GM19351 (cell line): ENCODE measurements around the gene LYSET.
"Not testable (repeated sequence)": the region's sequence is repeated elsewhere in the genome, so short reads cannot be mapped to it uniquely, and the experiment has no call there.

Experiments used
- ATAC-seq: cut with Tn5 transposase; IDR thresholded peaks from one replicate; pipeline ENCODE4 v1.9.1; 2021; ENCODE audit warnings: mild to moderate bottlenecking, moderate library complexity; ENCODE audit not compliant: unreplicated experiment

The LYSET gene

GRCh38 chr14:93165271-93166265, 19.5 kb upstream of the LYSET start:
- ATAC-seq, result not testable (repeated sequence)

- not testable (repeated sequence) for ATAC-seq
These were observed 16.5 kb upstream of the LYSET start for GRCh38 chr14:93168610-93169009.

DNA sequence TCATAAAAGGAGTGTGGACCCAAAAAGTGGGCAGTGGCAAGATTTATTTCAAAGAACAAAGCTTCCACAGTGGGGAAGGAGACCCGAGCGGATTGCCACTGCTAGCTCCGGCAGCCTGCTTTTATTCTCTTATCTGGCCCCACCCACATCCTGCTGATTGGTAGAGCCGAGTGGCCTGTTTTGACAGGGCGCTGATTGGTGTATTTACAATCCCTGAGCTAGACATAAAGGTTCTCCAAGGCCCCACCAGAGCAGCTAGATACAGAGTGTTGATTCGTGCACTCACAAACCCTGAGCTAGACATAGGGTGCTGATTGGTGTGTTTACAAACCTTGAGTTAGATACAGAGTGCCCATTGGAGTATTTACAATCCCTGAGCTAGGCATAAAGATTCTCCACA, 15.5 kb upstream of the LYSET start:
- ATAC-seq, result not testable (repeated sequence)

DNA sequence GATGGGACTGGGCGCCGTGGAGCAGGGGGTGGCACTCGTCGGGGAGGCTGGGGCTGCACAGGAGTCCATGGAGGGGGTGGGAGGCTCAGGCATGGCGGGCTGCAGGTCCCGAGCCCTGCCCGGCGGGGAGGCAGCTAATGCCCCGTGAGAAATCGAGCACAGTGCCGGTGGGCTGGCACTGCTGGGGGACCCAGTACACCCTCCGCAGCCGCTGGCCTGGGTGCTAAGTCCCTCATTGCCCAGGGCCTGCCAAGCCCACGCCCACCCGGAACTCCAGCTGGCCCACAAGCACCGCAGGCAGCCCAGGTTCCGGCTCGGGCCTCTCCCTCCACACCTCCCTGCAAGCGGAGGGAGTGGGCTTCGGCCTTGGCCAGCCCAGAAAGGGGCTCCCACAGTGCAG, 15.0 kb upstream of the LYSET start:
- ATAC-seq, result not testable (repeated sequence)

DNA sequence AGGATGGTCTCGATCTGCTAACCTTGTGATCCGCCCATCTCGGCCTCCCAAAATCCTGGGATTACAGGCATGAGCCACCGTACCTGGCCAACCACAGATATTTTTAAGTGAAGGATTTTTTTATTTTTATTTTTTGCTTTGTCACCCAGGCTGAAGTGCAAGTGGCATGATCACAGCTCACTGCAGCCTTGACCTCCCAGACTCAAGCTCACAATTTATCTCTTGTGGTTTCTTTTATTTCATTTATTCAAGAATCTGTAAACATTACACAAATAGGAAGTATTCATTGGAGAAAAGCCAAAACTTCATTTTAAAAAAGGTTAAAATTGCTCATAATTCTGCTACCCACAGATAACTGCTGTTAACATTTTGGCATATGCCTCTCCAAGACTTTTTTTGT, 13.7 kb upstream of the LYSET start:
- ATAC-seq, result no peak

DNA sequence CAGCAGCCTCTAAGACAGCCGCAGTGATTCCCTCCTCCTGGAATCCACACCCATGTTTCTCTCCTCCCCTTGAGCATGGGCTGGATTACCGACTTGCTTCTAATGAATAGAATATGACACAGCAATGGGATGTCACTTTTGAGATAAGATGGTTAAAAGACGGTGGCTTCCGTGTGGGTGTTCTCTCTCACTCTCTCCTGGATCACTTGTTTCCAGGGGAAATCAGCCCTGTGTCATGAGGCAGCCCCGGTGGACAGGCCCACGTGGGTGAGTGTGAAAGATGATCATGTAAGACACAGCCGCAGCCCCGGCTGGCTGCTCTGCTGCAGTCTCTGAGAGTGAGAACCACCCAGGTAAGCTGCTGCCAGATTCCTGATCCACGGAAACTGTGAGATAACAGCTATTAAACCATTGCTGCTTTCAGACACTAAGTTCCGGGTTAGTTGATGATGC, 11.1 kb upstream of the LYSET start:
- ATAC-seq, result no peak

- ATAC-seq, result not testable (repeated sequence)
These were observed 10.4 kb upstream of the LYSET start for GRCh38 chr14:93174731-93175130.

DNA sequence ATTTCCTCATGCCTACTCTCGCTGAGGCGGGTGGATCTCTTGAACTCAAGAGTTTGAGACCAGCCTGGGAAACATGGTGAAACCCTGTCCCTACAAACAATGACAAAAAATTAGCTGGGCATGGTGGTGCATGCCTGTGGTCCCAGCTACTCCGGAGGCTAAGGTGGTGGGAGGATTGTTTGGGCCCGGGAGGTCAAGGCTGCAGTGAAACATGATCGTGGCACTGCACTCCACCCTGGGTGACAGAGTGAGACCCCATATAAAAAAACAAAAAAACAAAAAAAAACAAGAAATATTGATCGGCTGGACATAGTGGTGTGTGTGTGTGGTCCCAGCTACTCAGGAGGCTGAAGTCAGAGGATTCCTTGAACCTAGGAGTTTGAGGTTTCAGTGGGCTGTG, 9.6 kb upstream of the LYSET start:
- no peak for ATAC-seq

GRCh38 chr14:93183596-93184317, 1.4 kb upstream of the LYSET start:
- ATAC-seq, result no peak

GRCh38 chr14:93185349-93185720, 218 bp downstream of the LYSET start:
- ATAC-seq, result no peak

GRCh38 chr14:93186466-93186865, 1.3 kb downstream of the LYSET start:
- no peak for ATAC-seq

DNA sequence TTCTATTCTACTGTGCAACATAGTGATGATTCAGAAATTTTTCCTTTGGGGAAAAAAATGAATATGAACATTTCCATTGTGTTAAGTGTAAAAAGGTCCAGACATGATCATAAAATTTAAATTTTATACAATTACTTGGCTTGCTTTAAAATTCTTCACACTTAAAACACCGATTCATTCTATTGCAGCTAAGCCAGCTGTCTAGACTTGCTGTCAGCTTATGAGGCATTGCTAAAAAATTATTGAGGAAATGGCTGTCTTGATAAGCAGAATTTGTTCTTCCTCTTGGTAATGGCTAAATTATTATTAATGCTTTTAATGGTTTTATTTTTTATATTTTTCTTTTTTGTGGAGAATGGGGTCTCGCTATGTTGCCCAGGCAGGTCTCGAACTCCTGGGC, 1.8 kb downstream of the LYSET start:
- ATAC-seq, result no peak

DNA sequence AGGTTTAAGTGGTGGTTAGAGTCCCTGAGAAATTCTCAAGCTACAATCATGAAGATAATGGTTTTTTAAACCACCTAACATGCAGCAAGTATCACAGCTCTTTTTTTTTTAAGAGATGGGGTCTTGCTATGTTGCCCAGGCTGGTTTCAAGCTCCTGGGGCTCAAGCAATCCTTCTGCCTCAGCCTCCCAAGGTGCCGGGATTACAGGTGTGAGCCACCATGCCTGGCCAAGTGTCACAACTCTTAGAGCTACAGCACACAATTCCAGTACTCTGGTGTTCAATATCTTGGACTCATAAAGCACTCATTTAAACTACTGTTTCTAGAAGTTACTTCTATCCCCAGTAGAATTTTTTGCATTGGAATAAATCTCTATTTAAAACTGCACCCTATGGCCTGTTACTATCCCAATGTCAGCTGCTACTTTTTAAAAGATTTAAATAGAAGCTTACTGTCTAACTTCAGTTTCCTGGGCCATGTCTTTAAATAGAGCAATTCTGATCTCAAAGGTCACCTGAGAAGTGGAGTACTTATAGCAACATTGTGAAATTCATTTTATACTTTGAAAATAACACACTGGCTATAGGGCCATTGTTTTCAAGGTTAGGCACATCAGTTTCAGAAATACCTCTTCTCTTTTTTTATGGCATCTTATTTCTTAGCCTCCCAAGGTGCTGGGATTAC, 10.3 kb downstream of the LYSET start:
- no peak for ATAC-seq

DNA sequence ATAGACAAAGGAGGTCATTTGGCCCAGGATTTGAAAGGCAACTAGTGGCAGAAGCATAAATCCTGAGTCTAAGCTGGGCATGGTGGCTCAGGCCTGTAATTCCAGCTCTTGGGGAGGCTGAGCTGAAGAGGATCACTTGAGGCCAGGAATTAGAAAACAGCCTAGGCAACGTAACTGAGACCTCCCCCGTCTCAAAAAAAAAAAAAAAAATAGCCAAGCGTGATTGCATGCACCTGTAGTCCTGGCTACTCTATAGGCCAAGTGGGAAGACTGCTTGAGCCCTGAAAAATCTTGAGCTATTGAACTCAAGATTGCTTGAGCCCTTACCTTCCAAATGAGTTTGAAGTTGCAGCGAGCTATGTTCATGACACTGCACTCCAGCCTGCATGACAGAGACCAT, 13.9 kb downstream of the LYSET start:
- no peak for ATAC-seq

- ATAC-seq, result no peak
These were observed 15.4 kb downstream of the LYSET start for GRCh38 chr14:93200553-93200952.

DNA sequence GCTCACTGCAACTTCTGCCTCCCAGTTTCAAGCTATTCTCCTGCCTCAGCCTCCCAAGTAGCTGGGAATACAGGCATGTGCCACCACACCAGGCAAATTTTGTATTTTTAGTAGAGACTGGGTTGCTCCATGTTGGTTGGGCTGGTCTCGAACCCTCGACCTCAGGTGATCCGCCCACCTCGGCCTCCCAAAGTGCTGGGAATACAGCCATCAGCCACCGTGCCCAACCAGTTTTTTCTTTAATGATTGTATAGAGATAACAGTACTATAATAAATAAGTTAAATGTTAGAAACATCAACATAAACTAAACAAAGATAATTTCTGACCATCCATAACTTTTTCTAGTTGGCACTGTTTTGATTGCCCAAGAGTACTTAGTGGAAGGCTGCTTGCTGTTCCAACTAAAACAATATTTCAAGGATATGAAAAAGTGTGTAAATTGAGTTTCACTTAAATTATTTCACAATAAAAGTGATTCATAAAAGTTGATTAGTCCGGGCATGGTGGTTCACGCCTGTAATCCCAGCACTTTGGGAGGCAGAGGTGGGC, 16.1 kb downstream of the LYSET start:
- no peak for ATAC-seq

DNA sequence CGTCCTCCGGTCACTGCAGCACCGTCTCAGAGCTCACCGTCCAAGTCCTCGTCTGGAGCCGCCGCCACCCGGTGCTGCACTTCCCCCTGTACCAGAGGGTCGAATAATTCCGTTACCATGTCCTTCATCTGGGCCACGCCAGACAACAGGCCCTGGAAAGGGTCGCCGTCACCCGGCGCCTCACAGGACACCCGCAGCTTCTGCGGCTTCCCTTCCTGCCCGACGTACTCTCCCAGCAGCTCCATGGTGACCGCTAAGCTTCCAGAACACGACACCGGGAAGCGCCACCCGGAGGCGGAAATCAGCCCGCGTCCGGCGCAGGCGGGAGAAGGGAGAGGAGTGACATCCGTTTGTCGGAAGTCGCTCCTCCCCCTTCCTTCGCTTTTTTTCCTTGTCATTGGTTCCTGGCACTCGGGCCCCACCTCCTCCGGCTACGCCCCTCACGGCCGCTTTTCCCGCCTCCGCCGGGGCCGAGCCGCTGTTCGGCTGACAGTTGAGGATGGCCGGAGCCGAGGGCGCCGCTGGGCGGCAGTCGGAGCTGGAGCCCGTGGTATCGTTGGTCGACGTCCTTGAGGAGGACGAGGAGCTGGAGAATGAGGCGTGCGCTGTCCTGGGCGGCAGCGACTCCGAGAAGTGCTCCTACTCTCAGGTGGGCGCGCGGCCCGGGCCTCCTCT, 21.8 kb downstream of the LYSET start, which contains the start of the genes GON7 and UBR7:
Gene GON7, minus strand, starts transcription at position 273 of the 675 bp plus-strand sequence. Its CDS starts 28 bp downstream, at position 245.
Gene UBR7, plus strand, starts transcription at position 464 of the 675 bp plus-strand sequence. Its CDS starts 36 bp downstream, at position 500.
- peak; percentile 73 for ATAC-seq

DNA sequence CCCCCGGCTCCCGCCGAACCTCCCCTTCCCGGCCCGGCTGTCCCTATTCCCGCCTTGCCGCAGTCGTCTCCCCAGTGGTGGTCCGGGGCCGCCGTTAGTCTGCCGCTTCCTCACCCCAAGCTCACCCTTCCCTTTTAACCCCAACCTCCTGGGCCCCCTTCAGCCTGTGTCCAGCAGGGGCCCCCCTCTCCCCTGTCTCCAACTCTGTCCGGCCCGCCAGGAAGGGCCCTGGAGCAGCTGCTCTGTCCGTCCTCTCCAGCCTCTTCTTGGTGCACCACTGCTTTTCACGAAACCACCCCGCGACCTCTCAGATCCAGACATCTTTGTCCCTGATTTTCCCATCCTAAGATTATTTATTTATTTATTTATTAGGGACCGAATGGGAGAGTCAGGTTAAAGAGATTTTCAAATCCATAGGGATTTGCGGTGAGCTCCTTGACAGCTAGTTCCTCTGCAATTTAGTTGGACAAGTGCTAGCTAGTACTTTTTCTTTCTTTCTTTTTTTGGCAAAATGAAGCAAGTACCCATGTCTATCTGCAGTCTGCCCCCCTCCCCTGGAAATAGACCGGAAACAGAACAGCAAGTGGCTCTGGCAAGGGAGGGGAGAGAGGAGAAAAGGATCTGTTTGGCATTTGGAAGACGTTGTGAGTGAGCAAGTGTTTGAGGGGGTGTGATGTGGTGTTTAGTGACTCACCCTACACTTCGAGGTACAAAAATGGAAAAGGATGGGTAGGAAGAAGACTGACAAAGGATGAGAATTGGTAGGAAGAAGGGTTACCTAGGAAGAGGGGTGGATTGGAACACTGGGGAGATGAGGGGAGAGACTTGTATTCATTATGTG, 22.6 kb downstream of the LYSET start:
- peak; percentile 37 for ATAC-seq

- ATAC-seq, result peak; percentile 75
These were observed 27.3 kb downstream of the LYSET start for GRCh38 chr14:93212432-93212831.
